Endothelial cell of umbilical vein (primary cell): ENCODE results near the gene HOXA1.

Experiments
- EZH2 ChIP-seq: IDR thresholded peaks from 2 replicates; pipeline ENCODE4 v1.6.1; 2012; ENCODE audit warnings: borderline replicate concordance, low read depth, mild to moderate bottlenecking, moderate library complexity, low read length, inconsistent platforms; ENCODE audit not compliant: severe bottlenecking
- FOS ChIP-seq: IDR thresholded peaks from 2 replicates; pipeline ENCODE4 v1.6.1; 2011; ENCODE audit warnings: mild to moderate bottlenecking, low read length, moderate library complexity, borderline replicate concordance; ENCODE audit not compliant: insufficient read depth
- GATA2 ChIP-seq: IDR thresholded peaks from 2 replicates; pipeline ENCODE4 v1.7.0; 2011; ENCODE audit warnings: low read depth, mild to moderate bottlenecking, moderate library complexity, mixed read lengths, low read length; ENCODE audit not compliant: insufficient read length, insufficient read depth
- JUN ChIP-seq: IDR thresholded peaks from 2 replicates; pipeline ENCODE4 v1.6.1; 2011; ENCODE audit warnings: borderline replicate concordance, low read depth; ENCODE audit not compliant: insufficient read length, insufficient read depth
- MYC ChIP-seq: IDR thresholded peaks from one replicate; pipeline ENCODE4 v1.6.1; 2011; ENCODE audit warnings: mild to moderate bottlenecking, low read depth, low read length
- POLR2A ChIP-seq: IDR thresholded peaks from 2 replicates; pipeline ENCODE4 v1.6.1; 2012; ENCODE audit warnings: low read depth, mild to moderate bottlenecking, control low read depth, low read length
- POLR2AphosphoS5 ChIP-seq: IDR thresholded peaks from 2 replicates; pipeline ENCODE4 v1.6.1; 2012; ENCODE audit warnings: low read depth, mild to moderate bottlenecking, control low read depth, low read length, moderate library complexity; ENCODE audit not compliant: insufficient read depth
- TF ChIP-seq, protein P1 (sequence below), 2 donors: IDR thresholded peaks; 1 replicate in 1 of 2; 2 replicates in 1 of 2; pipeline ENCODE4 v1.5.1; 2011; ENCODE audit warnings: low read length in 2 of 2, mild to moderate bottlenecking in 2 of 2, moderate library complexity in 2 of 2, control low read depth in 1 of 2, inconsistent platforms in 1 of 2, low read depth in 1 of 2; ENCODE audit not compliant: insufficient read depth in 1 of 2; ENCODE audit errors: extremely low read depth in 1 of 2
- TF ChIP-seq, protein P2 (sequence below): IDR thresholded peaks from 2 replicates; pipeline ENCODE4 v1.6.1; 2011; ENCODE audit not compliant: insufficient read depth, insufficient read length

DNA sequence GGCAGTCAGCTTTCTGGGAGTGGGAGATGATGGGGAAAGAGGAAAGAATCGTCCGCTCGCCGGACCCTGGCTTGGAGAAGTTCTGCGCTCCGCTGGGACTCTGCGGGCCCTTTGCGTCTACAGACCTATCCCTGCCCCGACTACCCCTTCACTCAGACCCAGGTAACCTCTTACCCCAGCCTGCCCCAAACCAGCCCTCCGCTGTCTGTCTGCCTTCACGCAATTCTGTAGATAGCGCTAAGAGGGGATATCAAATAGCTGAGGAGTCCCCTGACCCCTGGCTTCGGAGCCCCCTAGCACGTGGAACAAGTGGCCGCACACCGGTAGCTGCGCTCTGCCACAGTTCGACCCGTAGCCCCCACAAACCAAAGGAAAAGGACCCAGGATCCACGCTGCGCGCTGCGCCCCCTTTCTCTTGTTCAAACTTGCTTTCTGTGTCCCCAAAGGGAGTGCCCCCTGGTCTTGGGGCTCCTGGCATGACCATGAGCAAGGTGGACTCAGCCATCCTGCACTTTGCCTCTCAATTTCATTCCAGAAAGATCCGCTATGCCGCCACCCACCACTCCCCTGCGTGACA lies 27.8 kb upstream of the HOXA1 start:
- TF ChIP-seq, protein P1, sequence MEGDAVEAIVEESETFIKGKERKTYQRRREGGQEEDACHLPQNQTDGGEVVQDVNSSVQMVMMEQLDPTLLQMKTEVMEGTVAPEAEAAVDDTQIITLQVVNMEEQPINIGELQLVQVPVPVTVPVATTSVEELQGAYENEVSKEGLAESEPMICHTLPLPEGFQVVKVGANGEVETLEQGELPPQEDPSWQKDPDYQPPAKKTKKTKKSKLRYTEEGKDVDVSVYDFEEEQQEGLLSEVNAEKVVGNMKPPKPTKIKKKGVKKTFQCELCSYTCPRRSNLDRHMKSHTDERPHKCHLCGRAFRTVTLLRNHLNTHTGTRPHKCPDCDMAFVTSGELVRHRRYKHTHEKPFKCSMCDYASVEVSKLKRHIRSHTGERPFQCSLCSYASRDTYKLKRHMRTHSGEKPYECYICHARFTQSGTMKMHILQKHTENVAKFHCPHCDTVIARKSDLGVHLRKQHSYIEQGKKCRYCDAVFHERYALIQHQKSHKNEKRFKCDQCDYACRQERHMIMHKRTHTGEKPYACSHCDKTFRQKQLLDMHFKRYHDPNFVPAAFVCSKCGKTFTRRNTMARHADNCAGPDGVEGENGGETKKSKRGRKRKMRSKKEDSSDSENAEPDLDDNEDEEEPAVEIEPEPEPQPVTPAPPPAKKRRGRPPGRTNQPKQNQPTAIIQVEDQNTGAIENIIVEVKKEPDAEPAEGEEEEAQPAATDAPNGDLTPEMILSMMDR (IDR thresholded peaks at IDR 0.05; ENCODE audit: extremely low read depth in 1 of 2, insufficient read depth in 1 of 2, low read depth in 1 of 2, low read length in 2 of 2), result no peak
- TF ChIP-seq FOS, result no peak
- no peak for TF ChIP-seq POLR2AphosphoS5
- peak; percentile 50 for TF ChIP-seq POLR2A
- TF ChIP-seq, protein P2, sequence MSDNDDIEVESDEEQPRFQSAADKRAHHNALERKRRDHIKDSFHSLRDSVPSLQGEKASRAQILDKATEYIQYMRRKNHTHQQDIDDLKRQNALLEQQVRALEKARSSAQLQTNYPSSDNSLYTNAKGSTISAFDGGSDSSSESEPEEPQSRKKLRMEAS, result no peak
- no peak for TF ChIP-seq EZH2
- no peak for TF ChIP-seq GATA2
- no peak for TF ChIP-seq JUN
- no peak for TF ChIP-seq MYC
